Activated CD8-positive, alpha-beta memory T cell treated with anti-CD3 and anti-CD28 coated beads for 1 hour (primary cell): ENCODE measurements around the gene AGFG1.
A peak's percentile ranks its signal among the peaks of the same experiment; 100 is the strongest.

Experiments
- DNase-seq, 2 donors: peaks; one replicate each; pipeline ENCODE4 v3.0.0-alpha.2; 2020; ENCODE audit warnings: low read depth in 1 of 2; ENCODE audit errors: extremely low read depth in 1 of 2

Gene AGFG1

GRCh38 chr2:227460833-227461232 lies 11.1 kb upstream of the AGFG1 start:
- DNase-seq = no peak

GRCh38 chr2:227461811-227462461 lies 10.0 kb upstream of the AGFG1 start:
- DNase-seq = no peak

- DNase-seq = no peak
These were observed 9.4 kb upstream of the AGFG1 start for GRCh38 chr2:227462462-227462951.

DNA sequence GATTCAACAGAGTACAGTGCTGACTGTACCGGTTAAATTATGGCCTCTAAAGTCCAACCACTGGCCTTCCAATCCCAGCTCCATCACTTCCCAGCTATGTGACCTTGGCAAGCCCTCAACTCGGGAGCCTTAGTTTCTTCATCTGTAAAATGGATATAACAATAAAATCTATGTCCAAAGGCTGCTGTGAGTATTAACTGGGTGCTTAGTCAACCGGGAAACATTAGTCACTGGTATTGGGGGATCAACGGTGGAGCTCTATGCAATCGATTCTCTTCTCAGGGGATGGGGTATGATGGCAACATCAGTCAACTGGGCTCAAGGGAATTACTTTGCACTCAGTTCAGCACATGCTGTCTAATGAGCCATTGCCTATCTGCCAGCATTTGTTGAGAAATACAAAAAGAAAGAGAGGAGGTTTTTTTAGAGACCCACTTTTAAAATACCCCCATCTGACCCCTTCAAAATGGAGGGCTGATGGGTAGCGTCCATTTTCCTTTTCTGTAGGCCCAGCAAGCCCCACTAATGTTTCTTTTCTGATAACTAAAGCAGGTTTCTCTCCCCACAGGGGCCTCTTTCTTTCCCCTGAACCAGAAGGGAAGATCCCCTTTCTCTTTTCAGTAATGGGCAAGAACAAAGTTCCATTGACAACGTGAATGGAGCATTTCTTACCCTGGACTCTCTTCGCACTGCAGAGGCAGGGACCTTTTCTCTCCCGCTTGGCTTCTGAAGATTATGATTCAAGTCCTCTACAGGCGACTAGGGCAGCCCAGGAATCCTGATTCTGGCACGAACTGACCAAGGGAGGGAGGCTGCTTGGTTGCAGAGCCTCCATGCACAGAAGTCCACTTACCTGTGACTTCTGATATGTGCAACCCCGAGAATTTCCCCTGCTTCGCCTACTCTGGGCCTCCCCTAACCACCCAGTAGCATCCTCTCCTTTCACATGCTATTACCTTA lies 8.7 kb upstream of the AGFG1 start:
- no peak for DNase-seq

GRCh38 chr2:227464361-227464760 lies 7.6 kb upstream of the AGFG1 start:
- DNase-seq = no peak

DNA sequence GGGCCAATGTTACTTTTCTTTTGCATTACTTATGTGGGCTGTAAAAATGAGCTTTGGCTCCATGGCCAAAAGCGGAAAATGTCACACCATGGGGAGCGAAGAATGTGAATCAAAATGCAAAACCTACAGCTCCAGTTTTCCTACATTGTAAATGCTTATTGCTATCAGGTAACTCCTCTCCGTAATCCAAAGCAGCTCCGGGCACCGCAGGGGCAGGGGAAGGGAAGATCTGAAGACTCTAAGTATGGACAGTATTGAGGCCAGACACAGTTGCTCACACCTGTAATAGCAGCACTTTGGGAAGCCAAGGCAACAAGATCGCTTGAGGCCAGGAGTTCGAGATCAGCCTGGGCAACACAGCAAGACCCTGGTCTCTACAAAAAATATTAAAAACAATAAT lies 7.1 kb upstream of the AGFG1 start:
- DNase-seq = no peak

- no peak for DNase-seq
These were observed 4.9 kb upstream of the AGFG1 start for GRCh38 chr2:227466887-227467600.

GRCh38 chr2:227471412-227471811 lies 544 bp upstream of the AGFG1 start:
- no peak for DNase-seq

DNA sequence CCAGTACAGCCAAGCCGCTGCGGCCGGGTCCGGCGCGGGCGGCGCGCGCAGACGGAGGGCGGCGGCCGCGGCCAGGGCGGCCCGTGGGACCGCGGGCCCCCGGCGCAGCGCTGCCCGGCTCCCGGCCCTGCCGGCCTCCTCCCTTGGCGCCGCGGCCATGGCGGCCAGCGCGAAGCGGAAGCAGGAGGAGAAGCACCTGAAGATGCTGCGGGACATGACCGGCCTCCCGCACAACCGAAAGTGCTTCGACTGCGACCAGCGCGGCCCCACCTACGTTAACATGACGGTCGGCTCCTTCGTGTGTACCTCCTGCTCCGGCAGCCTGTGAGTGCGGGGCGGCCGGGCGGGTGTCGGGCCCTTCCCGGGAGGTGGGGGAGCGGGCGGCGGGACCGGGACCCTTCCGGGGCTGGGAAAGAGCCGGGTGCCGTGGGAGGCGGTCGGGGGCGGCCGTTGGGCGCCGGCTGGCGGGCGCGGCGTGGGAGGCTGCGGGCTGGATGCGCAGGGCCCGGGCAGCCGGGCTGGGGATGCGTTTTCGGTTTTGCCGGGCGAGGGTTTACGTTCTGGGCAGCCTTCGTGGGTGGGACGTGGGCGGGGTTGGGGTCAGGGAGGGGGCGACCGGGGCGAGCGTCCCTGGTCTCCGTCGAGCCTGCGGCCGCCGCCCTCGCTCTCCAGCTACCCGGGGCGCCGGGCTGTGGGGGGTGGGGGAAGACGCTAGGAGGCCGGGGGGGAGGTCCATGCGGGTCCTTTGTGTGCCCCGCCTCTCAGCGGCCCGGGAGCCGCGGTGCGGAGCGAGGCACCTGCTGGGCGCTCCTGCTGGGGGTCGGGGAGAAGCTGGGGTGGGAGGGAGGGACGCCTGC lies 537 bp downstream of the AGFG1 start:
- DNase-seq = peak in 1 of 2 donors; percentile 24

DNA sequence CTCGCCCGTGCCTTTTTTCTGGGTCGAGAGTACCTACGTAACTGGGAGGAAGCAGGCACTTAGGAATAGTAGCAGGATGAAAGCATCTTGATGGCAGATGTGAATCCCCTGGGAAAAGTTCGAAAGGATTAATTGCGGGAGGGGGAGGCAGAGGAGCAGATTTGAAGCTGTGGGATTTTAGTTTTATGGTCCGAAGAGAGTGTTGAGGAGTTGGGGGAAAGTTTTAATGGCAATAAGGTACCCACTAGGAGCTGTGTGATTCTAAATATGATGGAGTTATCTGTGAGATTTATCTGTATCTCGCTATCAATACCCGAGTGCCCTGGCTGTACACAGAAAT lies 1.1 kb downstream of the AGFG1 start:
- no peak for DNase-seq

DNA sequence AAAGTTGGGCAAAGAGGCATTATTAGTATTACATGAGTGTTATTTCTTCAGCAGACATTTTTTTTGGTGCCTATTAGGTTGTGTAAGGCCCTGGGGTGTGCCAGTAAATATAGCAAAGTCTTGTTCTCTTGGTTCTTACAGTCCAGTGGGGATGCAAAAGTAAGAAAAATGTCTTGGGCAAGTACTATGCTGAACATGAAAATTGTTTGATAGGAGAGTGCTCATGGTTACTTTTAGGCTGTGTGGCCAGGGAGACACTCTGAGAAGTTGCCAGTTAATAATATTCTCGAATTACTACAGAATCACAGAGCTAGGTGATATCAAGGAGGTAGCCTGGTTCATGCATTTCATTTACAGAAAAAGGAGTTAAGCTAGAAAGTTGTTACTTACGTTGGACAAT lies 1.9 kb downstream of the AGFG1 start:
- no peak for DNase-seq

DNA sequence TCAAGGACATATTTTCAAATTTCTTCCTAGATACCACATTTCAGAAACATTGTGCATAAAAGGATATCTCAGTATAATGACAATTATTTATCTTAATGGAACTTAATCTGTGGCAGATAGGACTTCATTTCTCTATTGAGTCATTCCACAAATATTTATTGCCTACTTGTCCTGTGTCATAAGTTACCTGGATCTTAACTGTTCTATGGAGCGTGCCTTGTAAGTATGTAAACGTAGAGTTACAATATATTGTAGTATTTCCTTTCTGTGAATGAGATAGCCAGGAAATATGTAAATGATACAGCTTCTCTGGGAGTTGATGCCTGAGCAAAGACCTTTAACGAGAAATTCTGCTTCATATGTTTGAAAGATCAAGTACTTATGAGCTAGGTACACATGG lies 2.5 kb downstream of the AGFG1 start:
- no peak for DNase-seq

- DNase-seq = no peak
These were observed 5.3 kb downstream of the AGFG1 start for GRCh38 chr2:227477291-227477690.

DNA sequence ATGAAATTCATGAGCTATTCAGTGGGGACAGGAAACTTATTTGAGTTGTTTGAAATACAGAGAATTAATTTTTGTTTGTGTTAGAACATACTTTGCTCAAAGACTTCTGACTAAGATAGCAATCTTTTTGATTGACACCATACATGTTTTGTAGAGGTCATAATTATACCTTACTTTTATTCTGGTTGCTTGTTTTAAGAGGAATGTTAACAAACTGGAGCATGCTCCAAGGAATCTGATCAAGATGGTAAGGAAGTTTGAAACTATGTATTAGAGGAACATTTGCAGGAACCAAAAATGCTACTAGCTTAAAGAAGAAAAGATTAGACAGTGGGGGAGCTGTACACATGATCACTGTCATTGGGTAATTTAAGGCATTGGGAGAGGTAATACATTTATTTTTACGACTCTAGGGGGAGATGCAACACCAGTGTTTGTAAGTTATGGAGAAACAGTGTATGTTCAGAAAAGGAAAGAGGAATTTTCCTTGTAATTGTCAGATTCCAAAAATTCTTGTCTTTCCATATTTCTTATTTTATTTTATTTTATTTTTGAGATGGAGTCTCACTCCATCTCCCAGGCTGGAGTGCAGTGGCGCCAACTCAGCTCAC lies 8.0 kb downstream of the AGFG1 start:
- DNase-seq = no peak

DNA sequence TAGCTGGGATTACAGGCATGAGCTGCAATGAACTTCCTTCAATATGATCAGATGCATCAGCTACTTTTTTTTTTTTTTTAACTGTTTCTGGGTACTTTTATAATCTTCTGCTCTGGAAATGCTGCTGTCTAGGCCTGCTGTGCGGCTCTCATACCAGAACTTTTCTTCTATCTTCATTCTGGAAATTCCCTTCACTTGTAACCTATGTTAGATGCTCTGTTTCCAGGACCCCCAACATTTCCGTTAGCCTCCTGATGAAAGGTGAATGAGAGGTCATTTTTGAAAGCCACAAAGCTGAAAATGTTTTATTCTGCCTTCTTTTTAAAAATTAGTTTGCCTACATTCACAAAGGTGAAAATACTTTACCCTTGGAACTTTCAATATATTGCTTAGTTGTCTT lies 8.6 kb downstream of the AGFG1 start:
- no peak for DNase-seq

DNA sequence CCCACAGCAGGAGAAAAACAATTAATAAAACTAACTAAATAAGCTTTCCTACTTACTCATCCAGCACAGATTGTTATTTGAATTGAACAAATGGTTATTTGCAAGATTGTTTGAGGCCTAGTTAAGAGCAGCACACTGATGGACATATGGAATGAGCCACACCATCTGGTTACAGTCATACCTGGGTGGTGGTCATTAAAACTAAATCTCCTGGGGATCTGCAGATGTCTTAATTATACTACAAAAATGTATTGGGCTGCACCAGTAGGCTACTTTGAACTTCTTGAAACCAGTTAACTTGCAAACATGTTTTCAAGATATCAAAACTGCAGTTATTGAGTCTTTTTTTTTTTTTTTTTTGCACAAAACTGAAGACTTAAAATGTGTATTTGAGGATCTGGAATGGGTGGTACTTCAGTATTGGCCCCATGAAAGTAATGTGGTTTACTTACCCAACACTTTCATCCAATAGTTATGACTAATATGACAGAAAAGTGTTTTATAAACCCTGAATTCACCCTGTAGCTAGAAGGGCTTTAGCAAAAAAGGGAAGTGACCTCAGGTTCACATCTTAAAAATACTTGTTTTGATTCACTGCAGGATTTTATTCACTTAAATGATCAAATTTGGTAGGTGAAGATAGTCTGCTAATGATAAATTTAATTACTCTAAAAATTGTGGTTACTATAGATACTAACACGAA lies 10.8 kb downstream of the AGFG1 start:
- no peak for DNase-seq

- no peak for DNase-seq
These were observed 13.5 kb downstream of the AGFG1 start for GRCh38 chr2:227485429-227485828.

- DNase-seq = no peak
These were observed 14.7 kb downstream of the AGFG1 start for GRCh38 chr2:227486688-227487087.

- no peak for DNase-seq
These were observed 16.1 kb downstream of the AGFG1 start for GRCh38 chr2:227488045-227488444.

DNA sequence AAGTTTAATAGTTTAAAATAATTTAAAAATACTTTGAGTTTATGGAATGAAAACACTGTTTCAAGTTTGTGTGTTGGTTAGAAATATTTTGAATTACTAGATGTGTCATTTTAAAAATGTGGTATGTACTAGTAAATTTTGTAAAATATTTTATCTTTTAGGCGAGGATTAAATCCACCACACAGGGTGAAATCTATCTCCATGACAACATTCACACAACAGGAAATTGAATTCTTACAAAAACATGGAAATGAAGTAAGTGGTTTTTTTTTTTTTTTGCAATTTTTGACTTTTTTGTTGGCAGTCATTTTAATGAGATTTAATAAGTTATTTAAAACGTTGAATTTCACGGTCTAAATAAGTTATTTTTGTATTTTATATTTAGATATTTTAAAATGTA lies 19.4 kb downstream of the AGFG1 start:
- no peak for DNase-seq
